Gastroesophageal sphincter (tissue), 4 donors: ENCODE data around the gene PSME3IP1. TPM values are rescaled to one million over a fixed set of nuclear protein-coding genes. Genes with fewer than 3 reads are reported as not detected.

ENCODE experiments used
- ATAC-seq: fragments of 150-250 bp; one replicate; pipeline ENCODE4 v1.9.1; 2016; ENCODE audit warnings: mild to moderate bottlenecking, moderate library complexity
- H3K27ac ChIP-seq, 4 donors: fragments of 200-600 bp; sonication (generic) in 3 of 4; 1 replicate in 3 of 4; 2 replicates in 1 of 4; pipeline ENCODE4 v1.5.1; 2016 to 2019
- H3K27me3 ChIP-seq: fragments of 200-600 bp; sonication (generic); one replicate; pipeline ENCODE4 v1.5.1; 2019
- H3K36me3 ChIP-seq, 2 donors: fragments of 200-600 bp; sonication (generic); one replicate each; pipeline ENCODE4 v1.5.1; 2019; ENCODE audit warnings: control low read depth in 1 of 2
- H3K4me1 ChIP-seq, 3 donors: fragments of 200-600 bp; sonication (generic); 1 replicate in 2 of 3; 2 replicates in 1 of 3; pipeline ENCODE4 v1.5.1; 2016 to 2019; ENCODE audit warnings: control low read depth in 2 of 3
- H3K4me3 ChIP-seq, 2 donors: fragments of 200-600 bp; sonication (generic); one replicate each; pipeline ENCODE4 v1.5.1; 2019; ENCODE audit warnings: mild to moderate bottlenecking in 1 of 2, moderate library complexity in 1 of 2
- H3K9me3 ChIP-seq, 3 donors: fragments of 200-600 bp; sonication (generic); one replicate each; pipeline ENCODE4 v1.5.1; 2017 to 2019; ENCODE audit warnings: control low read depth in 2 of 3
- CTCF ChIP-seq, 4 experiments: fragments of 200-600 bp in 2 of 4; fragments of 450-650 bp in 2 of 4; sonication (generic) in 1 of 4; IDR thresholded peaks; one replicate each; pipeline ENCODE4 v1.5.1; 2017 to 2019; ENCODE audit warnings: antibody characterized with exemption in 4 of 4, mild to moderate bottlenecking in 2 of 4, moderate library complexity in 2 of 4
- EP300 ChIP-seq: sonication (generic); formaldehyde crosslinking; IDR thresholded peaks from one replicate; pipeline ENCODE4 v1.6.1; 2017; ENCODE audit warnings: antibody characterized with exemption, mild to moderate bottlenecking
- POLR2A ChIP-seq, 2 donors: fragments of 450-650 bp; IDR thresholded peaks; one replicate each; pipeline ENCODE4 v1.6.1; 2017; ENCODE audit warnings: antibody characterized with exemption in 2 of 2, mild to moderate bottlenecking in 2 of 2, moderate library complexity in 1 of 2
- POLR2AphosphoS5 ChIP-seq: sonication (generic); formaldehyde crosslinking; IDR thresholded peaks from one replicate; pipeline ENCODE4 v1.6.1; 2017; ENCODE audit warnings: antibody characterized with exemption
- whole genome bisulfite sequencing, 2 donors: methylation state at CpG; one replicate each; pipeline ENCODE4 v1.1.5; 2018; ENCODE audit warnings: low coverage in 1 of 2; 5-methylcytosine and 5-hydroxymethylcytosine counted together
- total RNA-seq, 4 donors: library from RNA; depleted of rRNA; stranded (reverse); fragments of >200 nt; gene quantifications; one replicate each; pipeline ENCODE4 v1.1.0, GENCODE V29; 2016

The PSME3IP1 gene
- total RNA-seq, 4 donors from 2014 or later = 54.9 to 80.7 (median 68.1) TPM

GRCh38 chr16:57123974-57124674 lies 61.7 kb downstream of the PSME3IP1 start:
- WGBS, 2 donors = 81 to 84% methylated on average over 3 to 11 of the region's 11 CpGs
- TF ChIP-seq POLR2A (IDR thresholded peaks at IDR 0.05) = no peak
- TF ChIP-seq CTCF (IDR thresholded peaks at IDR 0.05) = no peak
- no peak for TF ChIP-seq EP300
- TF ChIP-seq POLR2AphosphoS5 = no peak
- H3K9me3 ChIP-seq = no peaks in the 10 kb centered on the region
- no peak for ATAC-seq
- H3K27me3 ChIP-seq = no peaks in the 10 kb centered on the region
- no peak overlapping the region for H3K4me3 ChIP-seq
- H3K4me1 ChIP-seq = no peaks in the 10 kb centered on the region
- peaks cover 0 to 88% of the 10 kb centered on the region in 2 donors for H3K36me3 ChIP-seq
- no peak overlapping the region for H3K27ac ChIP-seq

GRCh38 chr16:57123216-57123973 lies 62.4 kb downstream of the PSME3IP1 start:
- 81 to 86% methylated on average over 2 to 4 of the region's 7 CpGs for WGBS, 2 donors
- Histone ChIP-seq H3K9me3 (no peaks in the 10 kb centered on the region), H3K27me3 (no peaks in the 10 kb centered on the region), H3K36me3 (peaks cover 0 to 88% of the 10 kb centered on the region in 2 donors), H3K27ac (no peak overlapping the region), H3K4me1 (no peaks in the 10 kb centered on the region), H3K4me3 (no peak overlapping the region)
- TF ChIP-seq EP300 (no peak), CTCF (IDR thresholded peaks at IDR 0.05) (no peak), POLR2AphosphoS5 (no peak), POLR2A (IDR thresholded peaks at IDR 0.05) (no peak)
- no peak for ATAC-seq

DNA sequence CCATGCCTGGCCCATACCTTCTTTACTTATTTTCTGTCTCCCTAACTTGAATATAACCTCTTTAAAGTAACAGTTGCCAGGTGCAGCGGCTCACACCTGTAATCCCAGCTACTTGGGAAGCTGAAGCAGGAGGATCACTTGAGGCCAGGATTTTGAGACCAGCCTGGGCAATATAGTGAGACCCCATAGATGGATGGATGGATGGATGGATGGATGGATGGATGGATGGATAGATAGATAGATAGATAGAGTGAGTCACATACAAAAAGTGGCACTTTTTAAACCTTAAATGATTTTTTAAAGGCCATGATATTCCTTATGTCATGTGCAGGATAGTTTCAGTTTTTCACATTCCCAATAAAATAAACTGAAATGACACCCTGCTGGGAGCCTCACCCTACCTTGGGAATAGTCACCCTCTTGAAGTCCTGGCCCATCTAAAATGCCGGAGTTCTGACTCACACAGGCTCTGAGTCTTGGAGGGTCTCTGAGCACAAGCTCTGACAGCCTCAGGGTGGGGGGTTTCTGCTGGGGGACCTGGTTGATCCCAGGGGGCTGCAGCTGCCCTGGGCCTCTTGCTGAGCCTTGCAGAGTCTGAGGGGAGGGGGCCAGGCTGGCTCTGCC lies 67.3 kb downstream of the PSME3IP1 start:
- no peak for ATAC-seq
- Histone ChIP-seq H3K9me3 (no peaks in the 10 kb centered on the region), H3K27ac (no peak overlapping the region), H3K36me3 (peaks cover 0 to 71% of the 10 kb centered on the region in 2 donors), H3K4me3 (no peak overlapping the region), H3K27me3 (no peaks in the 10 kb centered on the region), H3K4me1 (peaks cover 0 to 17% (median 9%) of the 10 kb centered on the region in 3 donors)
- 100% methylated on average over 1 of the region's 2 CpGs; no CpG with 5 or more reads in 1 of the 2 donors for WGBS, 2 donors
- TF ChIP-seq CTCF (IDR thresholded peaks at IDR 0.05) (no peak), POLR2A (IDR thresholded peaks at IDR 0.05) (no peak), EP300 (no peak), POLR2AphosphoS5 (no peak)

DNA sequence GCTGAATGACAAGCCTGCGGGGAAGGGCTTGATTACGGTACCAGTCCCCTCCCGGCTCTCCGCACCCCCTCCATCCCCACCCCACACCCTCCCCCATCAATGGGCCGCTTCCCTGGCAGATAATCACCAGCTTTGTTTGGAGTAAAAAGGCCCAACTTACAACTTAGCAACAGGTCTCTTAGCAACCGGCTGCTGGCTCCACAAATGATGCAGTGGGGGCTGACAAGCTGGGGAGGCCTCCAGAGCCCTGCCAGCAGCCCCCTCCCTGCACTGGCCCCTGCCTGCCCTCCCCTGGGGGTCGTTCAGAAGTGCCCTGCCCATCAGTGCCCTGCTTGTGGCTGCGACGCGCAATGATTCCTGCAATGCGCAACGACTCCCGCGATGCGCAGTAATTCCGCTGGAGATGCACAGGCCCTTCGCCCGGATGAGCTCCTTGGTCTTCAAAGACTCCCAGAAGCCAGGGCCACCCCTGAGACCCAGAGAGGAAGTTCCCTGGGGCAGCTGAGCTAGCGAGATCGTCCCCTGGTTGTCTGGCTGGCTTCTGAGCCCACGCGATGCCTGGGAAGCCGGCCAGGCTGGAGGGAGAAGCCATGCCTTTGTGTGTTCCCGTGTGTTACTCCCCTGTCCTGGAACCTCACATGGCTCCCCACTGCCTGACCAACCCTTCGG lies 70.2 kb downstream of the PSME3IP1 start:
- H3K27ac ChIP-seq = peak overlapping the region in 3 of 4 donors; percentile 38 to 74 (median 60)
- WGBS, 2 donors = 20 to 43% methylated on average over 1 to 3 of the region's 25 CpGs
- H3K36me3 ChIP-seq = peaks cover 0 to 50% of the 10 kb centered on the region in 2 donors
- H3K9me3 ChIP-seq = no peaks in the 10 kb centered on the region
- peak; percentile 41 for ATAC-seq
- no peaks in the 10 kb centered on the region for H3K27me3 ChIP-seq
- TF ChIP-seq CTCF (IDR thresholded peaks at IDR 0.05) = no peak
- TF ChIP-seq POLR2A (IDR thresholded peaks at IDR 0.05) = no peak
- no peak for TF ChIP-seq EP300
- TF ChIP-seq POLR2AphosphoS5 = no peak
- peaks cover 0 to 34% (median 9%) of the 10 kb centered on the region in 3 donors for H3K4me1 ChIP-seq
- H3K4me3 ChIP-seq = peak overlapping the region in 1 of 2 donors; percentile 23
